HL-60 (cell line): ENCODE measurements around the gene GIMAP5.
A peak's percentile ranks its signal among the peaks of the same experiment; 100 is the strongest.

Source experiments
- DNase-seq, 2 experiments: peaks; one replicate each; pipeline ENCODE4 v3.0.0-alpha.2; 2010 to 2020; ENCODE audit warnings: low read depth in 1 of 2, low spot score in 1 of 2
- H3K27ac ChIP-seq: fragments of 250-450 bp; sonication (Bioruptor Pico); replicated peaks from 2 replicates; pipeline ENCODE4 v1.5.1; 2020; ENCODE audit warnings: mild to moderate bottlenecking, moderate library complexity
- H3K27me3 ChIP-seq: fragments of 250-450 bp; sonication (Bioruptor Pico); 2 replicates; pipeline ENCODE4 v1.5.1; 2021; ENCODE audit warnings: mild to moderate bottlenecking, moderate library complexity; ENCODE audit not compliant: insufficient read depth, poor library complexity, severe bottlenecking
- H3K4me3 ChIP-seq: replicated peaks from 2 replicates; pipeline ENCODE4 v1.5.1; 2011; ENCODE audit warnings: mild to moderate bottlenecking, control low read depth, low read length; ENCODE audit not compliant: insufficient read depth
- CTCF ChIP-seq: IDR thresholded peaks from one replicate; pipeline ENCODE4 v1.5.1; 2011; ENCODE audit warnings: low read length, control low read depth, inconsistent platforms; ENCODE audit not compliant: insufficient read depth
- GABPA ChIP-seq: IDR thresholded peaks from 2 replicates; pipeline ENCODE4 v1.6.1; 2012; ENCODE audit warnings: low read depth
- POLR2AphosphoS5 ChIP-seq: IDR thresholded peaks from 2 replicates; pipeline ENCODE4 v1.6.1; 2012; ENCODE audit warnings: low read depth
- SPI1 ChIP-seq: IDR thresholded peaks from 2 replicates; pipeline ENCODE4 v1.6.1; 2012; ENCODE audit warnings: low read depth, mild to moderate bottlenecking, borderline replicate concordance
- TF ChIP-seq, protein P1 (sequence below): IDR thresholded peaks from 2 replicates; pipeline ENCODE4 v1.6.1; 2012; ENCODE audit warnings: low read depth; ENCODE audit not compliant: insufficient replicate concordance

GIMAP5 gene

GRCh38 chr7:150739033-150739432, 1.8 kb downstream of the GIMAP5 start:
- H3K27ac ChIP-seq = no peak overlapping the region
- DNase-seq = no peak
- no peak for TF ChIP-seq SPI1
- H3K4me3 ChIP-seq = no peak overlapping the region
- no peaks in the 10 kb centered on the region for H3K27me3 ChIP-seq

DNA sequence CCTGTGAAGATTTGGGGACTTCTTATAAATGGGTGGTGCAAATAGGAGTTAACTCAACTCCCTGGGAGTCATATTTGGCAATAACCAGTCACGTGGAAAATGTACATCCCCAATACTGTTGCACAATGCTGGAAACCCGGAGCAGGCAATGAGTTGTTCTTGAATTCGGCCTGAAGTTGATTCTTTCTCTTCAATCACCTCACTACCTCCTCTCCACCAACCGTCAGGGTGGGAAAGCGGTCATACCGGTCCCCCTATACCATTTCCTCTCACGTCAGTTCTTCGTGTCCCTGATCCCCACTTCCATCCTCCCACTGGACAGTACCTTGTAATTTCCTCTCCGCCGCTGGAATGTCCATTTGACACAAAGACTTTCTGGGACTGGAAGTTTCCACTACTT, 2.8 kb downstream of the GIMAP5 start:
- Histone ChIP-seq H3K27ac (no peak overlapping the region), H3K4me3 (no peak overlapping the region), H3K27me3 (no peaks in the 10 kb centered on the region)
- no peak for TF ChIP-seq SPI1
- TF ChIP-seq CTCF = no peak
- peak in 1 of 2 experiments; percentile 26 for DNase-seq

DNA sequence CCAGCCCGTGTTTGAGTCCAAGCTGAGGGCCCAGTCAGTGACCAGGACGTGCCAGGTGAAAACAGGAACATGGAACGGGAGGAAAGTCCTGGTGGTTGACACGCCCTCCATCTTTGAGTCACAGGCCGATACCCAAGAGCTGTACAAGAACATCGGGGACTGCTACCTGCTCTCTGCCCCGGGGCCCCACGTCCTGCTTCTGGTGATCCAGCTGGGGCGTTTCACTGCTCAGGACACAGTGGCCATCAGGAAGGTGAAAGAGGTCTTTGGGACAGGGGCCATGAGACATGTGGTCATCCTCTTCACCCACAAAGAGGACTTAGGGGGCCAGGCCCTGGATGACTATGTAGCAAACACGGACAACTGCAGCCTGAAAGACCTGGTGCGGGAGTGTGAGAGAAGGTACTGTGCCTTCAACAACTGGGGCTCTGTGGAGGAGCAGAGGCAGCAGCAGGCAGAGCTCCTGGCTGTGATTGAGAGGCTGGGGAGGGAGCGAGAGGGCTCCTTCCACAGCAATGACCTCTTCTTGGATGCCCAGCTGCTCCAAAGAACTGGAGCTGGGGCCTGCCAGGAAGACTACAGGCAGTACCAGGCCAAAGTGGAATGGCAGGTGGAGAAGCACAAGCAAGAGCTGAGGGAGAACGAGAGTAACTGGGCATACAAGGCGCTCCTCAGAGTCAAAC, 5.2 kb downstream of the GIMAP5 start:
- Histone ChIP-seq H3K4me3 (no peak overlapping the region), H3K27ac (no peak overlapping the region), H3K27me3 (no peaks in the 10 kb centered on the region)
- no peak for DNase-seq
- TF ChIP-seq, protein P1, sequence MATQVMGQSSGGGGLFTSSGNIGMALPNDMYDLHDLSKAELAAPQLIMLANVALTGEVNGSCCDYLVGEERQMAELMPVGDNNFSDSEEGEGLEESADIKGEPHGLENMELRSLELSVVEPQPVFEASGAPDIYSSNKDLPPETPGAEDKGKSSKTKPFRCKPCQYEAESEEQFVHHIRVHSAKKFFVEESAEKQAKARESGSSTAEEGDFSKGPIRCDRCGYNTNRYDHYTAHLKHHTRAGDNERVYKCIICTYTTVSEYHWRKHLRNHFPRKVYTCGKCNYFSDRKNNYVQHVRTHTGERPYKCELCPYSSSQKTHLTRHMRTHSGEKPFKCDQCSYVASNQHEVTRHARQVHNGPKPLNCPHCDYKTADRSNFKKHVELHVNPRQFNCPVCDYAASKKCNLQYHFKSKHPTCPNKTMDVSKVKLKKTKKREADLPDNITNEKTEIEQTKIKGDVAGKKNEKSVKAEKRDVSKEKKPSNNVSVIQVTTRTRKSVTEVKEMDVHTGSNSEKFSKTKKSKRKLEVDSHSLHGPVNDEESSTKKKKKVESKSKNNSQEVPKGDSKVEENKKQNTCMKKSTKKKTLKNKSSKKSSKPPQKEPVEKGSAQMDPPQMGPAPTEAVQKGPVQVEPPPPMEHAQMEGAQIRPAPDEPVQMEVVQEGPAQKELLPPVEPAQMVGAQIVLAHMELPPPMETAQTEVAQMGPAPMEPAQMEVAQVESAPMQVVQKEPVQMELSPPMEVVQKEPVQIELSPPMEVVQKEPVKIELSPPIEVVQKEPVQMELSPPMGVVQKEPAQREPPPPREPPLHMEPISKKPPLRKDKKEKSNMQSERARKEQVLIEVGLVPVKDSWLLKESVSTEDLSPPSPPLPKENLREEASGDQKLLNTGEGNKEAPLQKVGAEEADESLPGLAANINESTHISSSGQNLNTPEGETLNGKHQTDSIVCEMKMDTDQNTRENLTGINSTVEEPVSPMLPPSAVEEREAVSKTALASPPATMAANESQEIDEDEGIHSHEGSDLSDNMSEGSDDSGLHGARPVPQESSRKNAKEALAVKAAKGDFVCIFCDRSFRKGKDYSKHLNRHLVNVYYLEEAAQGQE = no peak
- TF ChIP-seq CTCF = no peak
- no peak for TF ChIP-seq POLR2AphosphoS5
- no peak for TF ChIP-seq SPI1
- TF ChIP-seq GABPA = no peak

DNA sequence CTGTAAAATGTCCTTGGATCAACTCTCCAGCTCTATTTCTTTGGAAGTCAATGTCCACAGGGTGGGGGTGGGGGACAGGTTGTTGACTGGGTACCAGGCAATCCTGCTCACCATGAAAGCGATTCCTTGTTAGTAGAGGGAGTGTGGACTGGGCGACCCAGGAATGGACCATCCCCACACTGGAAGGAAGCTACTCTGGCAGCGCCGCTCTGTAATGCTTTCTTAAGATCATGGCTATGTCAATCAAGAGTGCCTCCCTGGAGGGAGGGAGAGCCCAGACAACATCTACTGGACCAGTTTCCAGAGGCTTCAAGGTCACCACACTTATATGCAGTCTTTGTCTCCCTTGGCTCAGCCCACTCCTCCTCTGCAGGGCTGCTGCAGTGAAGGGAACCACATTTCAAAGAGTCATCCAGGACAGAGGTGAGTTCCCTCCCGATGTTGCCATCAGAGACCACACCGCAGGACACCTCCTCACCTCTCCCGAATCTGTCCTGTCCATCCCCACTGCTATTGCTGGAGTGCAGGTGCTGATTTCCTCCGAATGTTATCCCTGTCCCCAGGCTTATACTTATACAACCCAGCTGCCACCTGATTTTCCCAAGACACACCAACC, 6.9 kb downstream of the GIMAP5 start:
- DNase-seq = no peak
- no peak overlapping the region for H3K4me3 ChIP-seq
- H3K27me3 ChIP-seq = no peaks in the 10 kb centered on the region
- TF ChIP-seq CTCF (no peak), GABPA (no peak), POLR2AphosphoS5 (no peak), SPI1 (no peak)
- TF ChIP-seq, protein P1 = no peak
- H3K27ac ChIP-seq = no peak overlapping the region
